Measurements from ENCODE around the gene SMIM8.
"Not testable (repeated sequence)": the region's sequence is repeated elsewhere in the genome, so short reads cannot be mapped to it uniquely, and the experiment has no call there.

Gene SMIM8

GRCh38 chr6:87322304-87323212, at the start of gene SMIM8:
SMIM8 (plus strand) TSS chr6:87322588; CDS start chr6:87337032, 14,444 bp downstream.
- DNase-seq (ENCODE audit: low read depth): peak; percentile 67

GRCh38 chr6:87274660-87275274, 47.6 kb upstream of the SMIM8 start:
- DNase-seq (ENCODE audit: low read depth): no peak

- DNase-seq (ENCODE audit: low read depth): no peak
Measured at GRCh38 chr6:87276624-87277023, 45.8 kb upstream of the SMIM8 start.

- DNase-seq (ENCODE audit: low read depth): no peak
Measured at GRCh38 chr6:87277123-87277522, 45.3 kb upstream of the SMIM8 start.

- DNase-seq (ENCODE audit: low read depth): no peak
Measured at GRCh38 chr6:87279196-87279595, 43.2 kb upstream of the SMIM8 start.

- no peak for DNase-seq (ENCODE audit: low read depth)
Measured at GRCh38 chr6:87281426-87281825, 41.0 kb upstream of the SMIM8 start.

GRCh38 chr6:87282743-87283142, 39.6 kb upstream of the SMIM8 start:
- no peak for DNase-seq (ENCODE audit: low read depth)

GRCh38 chr6:87283461-87283860, 38.9 kb upstream of the SMIM8 start:
- DNase-seq (ENCODE audit: low read depth): no peak

- no peak for DNase-seq (ENCODE audit: low read depth)
Measured at GRCh38 chr6:87287251-87287650, 35.1 kb upstream of the SMIM8 start.

GRCh38 chr6:87289571-87289970, 32.8 kb upstream of the SMIM8 start:
- no peak for DNase-seq (ENCODE audit: low read depth)

- DNase-seq (ENCODE audit: low read depth): no peak
Measured at GRCh38 chr6:87291883-87292282, 30.5 kb upstream of the SMIM8 start.

GRCh38 chr6:87293526-87293925, 28.9 kb upstream of the SMIM8 start:
- DNase-seq (ENCODE audit: low read depth): no peak

- DNase-seq (ENCODE audit: low read depth): no peak
Measured at GRCh38 chr6:87297119-87297518, 25.3 kb upstream of the SMIM8 start.

- DNase-seq (ENCODE audit: low read depth): not testable (repeated sequence)
Measured at GRCh38 chr6:87301277-87301676, 21.1 kb upstream of the SMIM8 start.

GRCh38 chr6:87308970-87309369, 13.4 kb upstream of the SMIM8 start:
- DNase-seq (ENCODE audit: low read depth): no peak

- no peak for DNase-seq (ENCODE audit: low read depth)
Measured at GRCh38 chr6:87312860-87313259, 9.5 kb upstream of the SMIM8 start.

GRCh38 chr6:87315071-87315470, 7.3 kb upstream of the SMIM8 start:
- DNase-seq (ENCODE audit: low read depth): no peak

GRCh38 chr6:87319271-87319987, 3.0 kb upstream of the SMIM8 start:
- no peak for DNase-seq (ENCODE audit: low read depth)

GRCh38 chr6:87323880-87324279, 1.5 kb downstream of the SMIM8 start:
- not testable (repeated sequence) for DNase-seq (ENCODE audit: low read depth)

- DNase-seq (ENCODE audit: low read depth): no peak
Measured at GRCh38 chr6:87330961-87331360, 8.6 kb downstream of the SMIM8 start.

GRCh38 chr6:87333033-87333432, 10.6 kb downstream of the SMIM8 start:
- no peak for DNase-seq (ENCODE audit: low read depth)

GRCh38 chr6:87333591-87334181, 11.3 kb downstream of the SMIM8 start:
- no peak for DNase-seq (ENCODE audit: low read depth)

Measured in T-helper 22 cell (primary cell).